HT1080 (cell line): Measurements from ENCODE around the gene TAS2R40. TPM values are rescaled to one million over a fixed set of nuclear protein-coding genes. Genes with fewer than 3 reads are reported as not detected.
"Not testable (repeated sequence)": the region's sequence is repeated elsewhere in the genome, so short reads cannot be mapped to it uniquely, and the experiment has no call there.

ENCODE experiments used
- DNase-seq: peaks from one replicate; pipeline ENCODE4 v3.0.0-alpha.2; 2015; ENCODE audit warnings: low read depth
- polyA plus RNA-seq, 2 experiments: library from polyadenylated mRNA; depleted of rRNA; stranded (reverse); fragments of >200 nt; gene quantifications; 2 replicates each; pipeline ENCODE4 v1.2.3, GENCODE V29; 2015
- total RNA-seq: library from RNA; depleted of rRNA; stranded (reverse); fragments of >200 nt; shearing (Covaris generic); gene quantifications from 2 replicates; pipeline ENCODE4 v1.2.3, GENCODE V29; 2014; rRNA removed

The TAS2R40 gene
- not detected in 2 replicates for total RNA-seq
- not detected in 2 replicates for polyA plus RNA-seq (2015; cell fraction: cytosol; rRNA removed)
- not detected in 2 replicates for polyA plus RNA-seq (2015; cell fraction: nucleus; rRNA removed)

- DNase-seq: no peak
Observed at GRCh38 chr7:143221737-143222136, at the start of gene TAS2R40. Gene TAS2R40, plus strand, starts transcription at chr7:143222037. Its CDS starts 42 bp downstream, at chr7:143222079.

GRCh38 chr7:143172354-143172753 is 49.5 kb upstream of the TAS2R40 start:
- DNase-seq: peak; percentile 18

DNA sequence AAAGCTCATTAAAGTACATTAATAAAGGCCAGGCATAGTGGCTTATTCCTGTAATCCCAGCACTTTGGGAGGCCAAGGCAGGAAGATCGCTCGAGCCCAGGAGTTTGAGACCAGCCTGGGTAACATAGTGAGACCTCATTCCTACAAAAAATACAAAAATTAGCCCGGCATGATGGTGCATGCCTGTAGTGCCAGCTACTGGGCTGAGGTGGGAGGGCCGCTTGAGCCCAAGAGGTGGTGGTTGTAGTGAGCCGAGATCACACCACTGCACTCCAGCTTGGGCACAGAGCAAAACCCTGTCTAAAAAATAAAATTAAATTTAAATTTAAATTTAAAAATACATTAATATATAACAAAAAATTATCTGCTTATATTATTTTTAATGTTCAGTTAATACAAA is 45.7 kb upstream of the TAS2R40 start:
- no peak for DNase-seq

DNA sequence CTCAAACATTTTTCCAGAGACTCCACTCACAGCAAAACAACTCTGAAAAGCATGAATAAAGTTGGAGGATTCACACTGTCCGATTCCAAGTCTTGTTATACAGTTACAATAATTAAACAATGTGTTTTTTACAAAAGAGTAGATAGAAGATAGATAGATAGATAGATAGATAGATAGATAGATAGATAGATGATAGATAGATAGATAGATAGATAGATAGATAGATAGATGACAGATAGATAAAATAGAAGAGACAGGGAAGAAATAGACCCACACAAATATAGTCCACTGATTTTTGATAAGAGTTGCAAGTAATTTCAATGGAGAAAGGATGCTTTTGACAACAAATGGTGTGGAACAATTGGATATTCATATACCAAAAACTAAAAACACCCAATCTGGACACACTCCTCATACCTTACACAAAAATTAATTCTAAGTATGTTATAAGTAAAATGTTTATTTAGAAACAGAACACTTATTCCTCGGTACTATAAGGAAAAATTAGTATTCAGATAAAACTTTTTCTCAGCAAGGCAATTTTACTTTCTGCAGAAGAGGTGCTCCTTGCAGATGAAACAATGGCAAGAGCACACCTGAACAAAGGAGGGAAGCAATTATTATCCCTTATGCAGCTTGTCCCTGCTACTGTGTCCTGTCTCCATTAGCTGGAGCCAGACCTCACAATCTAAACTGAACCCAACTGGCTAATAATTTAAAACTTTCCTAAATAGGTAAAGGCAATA is 44.3 kb upstream of the TAS2R40 start:
- no peak for DNase-seq

- not testable (repeated sequence) for DNase-seq
Observed at GRCh38 chr7:143180771-143181170, 41.1 kb upstream of the TAS2R40 start.

DNA sequence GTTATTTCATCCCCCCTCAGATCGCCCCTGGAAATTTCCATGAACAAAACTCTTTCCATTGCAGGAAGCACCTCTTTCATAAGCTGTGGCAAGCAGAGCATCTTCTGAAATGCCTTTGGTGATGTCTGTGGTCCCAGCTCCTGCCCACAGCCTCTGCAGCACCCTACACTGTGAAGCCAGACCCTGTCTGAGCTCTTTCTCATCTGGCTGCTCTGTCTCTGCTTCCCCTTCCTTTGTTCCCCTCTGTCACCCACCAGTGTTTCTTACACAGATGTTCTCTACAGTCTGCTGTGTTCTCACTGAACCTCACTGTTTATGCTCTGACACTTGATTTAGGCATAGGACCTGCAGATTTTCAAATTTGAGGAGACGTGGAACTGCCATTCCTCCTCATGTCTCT is 40.5 kb upstream of the TAS2R40 start:
- DNase-seq: no peak

DNA sequence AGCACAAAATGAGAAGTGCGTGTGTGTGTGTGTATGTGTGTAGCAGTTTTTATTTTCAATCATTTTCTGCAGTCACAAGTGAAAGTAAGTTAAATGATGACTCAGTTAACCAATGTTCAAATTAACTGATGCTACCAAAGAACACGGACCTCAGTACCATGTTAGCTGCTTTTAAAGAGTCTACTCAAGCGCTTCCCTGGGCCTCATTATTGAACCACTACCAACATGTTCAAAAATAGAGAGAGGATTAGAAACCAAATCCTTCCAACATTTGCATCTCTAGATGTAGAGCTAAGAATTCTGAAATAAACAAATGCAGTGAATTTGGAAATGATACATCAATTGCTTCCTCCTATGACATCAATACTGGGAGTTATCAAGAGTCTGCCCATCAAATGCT is 38.8 kb upstream of the TAS2R40 start, which contains the start of gene TAS2R39:
Gene TAS2R39, plus strand, starts transcription at position 396 of the 400 bp plus-strand sequence. Its CDS starts 0 bp downstream, at position 396.
- no peak for DNase-seq

- DNase-seq: no peak
Observed at GRCh38 chr7:143185551-143185950, 36.3 kb upstream of the TAS2R40 start.

DNA sequence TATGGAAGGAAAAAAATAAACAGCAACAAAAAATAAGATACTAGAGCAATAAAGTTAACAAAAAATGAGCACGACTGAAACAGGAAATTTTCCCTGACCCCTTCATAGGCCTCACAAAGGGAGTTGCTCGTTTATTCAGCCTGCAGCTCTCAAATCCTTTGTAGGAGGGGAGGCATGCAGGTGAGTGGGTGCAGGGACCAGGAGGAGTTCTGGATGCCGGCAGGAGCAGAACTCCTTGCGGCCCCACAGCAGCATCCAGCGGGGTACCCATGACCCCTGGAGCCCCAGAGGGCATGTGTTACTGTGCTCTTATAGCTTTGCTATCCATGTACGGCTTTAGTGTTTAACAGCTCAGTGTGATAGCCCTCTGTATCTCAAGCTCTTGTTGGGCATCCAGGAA is 32.8 kb upstream of the TAS2R40 start:
- DNase-seq: no peak

GRCh38 chr7:143193880-143194279 is 28.0 kb upstream of the TAS2R40 start:
- no peak for DNase-seq

- no peak for DNase-seq
Observed at GRCh38 chr7:143199040-143199439, 22.8 kb upstream of the TAS2R40 start.

DNA sequence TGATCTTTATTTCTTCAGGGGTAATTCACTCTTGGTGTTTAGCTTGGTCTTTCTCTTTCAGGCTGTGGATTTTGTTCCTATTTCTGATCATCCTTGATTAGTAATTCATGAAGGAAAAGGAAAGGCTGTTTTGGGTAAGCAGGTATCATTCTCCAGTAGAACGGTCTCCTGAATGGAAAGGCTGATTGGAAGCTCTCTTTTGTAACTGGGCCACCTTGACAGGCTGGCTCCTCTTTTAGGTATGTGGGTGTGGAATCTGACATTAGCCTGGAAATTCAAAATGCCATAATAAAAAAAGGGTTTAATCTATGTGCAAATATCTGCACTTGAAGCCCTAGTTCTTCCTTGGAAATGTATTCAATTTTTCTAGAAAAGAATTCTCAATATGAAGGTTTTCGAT is 19.7 kb upstream of the TAS2R40 start:
- DNase-seq: no peak

DNA sequence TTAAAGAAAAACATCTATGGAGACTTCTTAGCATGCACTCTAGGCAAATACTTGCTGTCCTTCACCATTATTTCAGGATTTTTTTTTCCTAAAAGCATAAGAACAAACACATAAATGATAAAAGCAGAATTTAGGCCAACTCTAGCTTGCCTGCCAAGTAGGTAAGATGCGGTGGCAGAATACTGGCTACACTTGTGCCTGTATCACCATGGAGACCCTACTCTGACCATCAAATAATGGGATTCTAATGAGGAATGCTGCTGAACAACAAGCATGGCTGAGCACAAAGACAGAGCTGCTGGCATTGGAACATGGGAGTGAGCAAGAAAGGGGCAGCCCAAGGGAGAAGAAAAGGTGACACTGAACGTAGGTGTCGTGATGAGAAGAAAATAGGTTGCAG is 18.5 kb upstream of the TAS2R40 start:
- DNase-seq: no peak

GRCh38 chr7:143205560-143206293 is 16.1 kb upstream of the TAS2R40 start:
- peak; percentile 55 for DNase-seq

DNA sequence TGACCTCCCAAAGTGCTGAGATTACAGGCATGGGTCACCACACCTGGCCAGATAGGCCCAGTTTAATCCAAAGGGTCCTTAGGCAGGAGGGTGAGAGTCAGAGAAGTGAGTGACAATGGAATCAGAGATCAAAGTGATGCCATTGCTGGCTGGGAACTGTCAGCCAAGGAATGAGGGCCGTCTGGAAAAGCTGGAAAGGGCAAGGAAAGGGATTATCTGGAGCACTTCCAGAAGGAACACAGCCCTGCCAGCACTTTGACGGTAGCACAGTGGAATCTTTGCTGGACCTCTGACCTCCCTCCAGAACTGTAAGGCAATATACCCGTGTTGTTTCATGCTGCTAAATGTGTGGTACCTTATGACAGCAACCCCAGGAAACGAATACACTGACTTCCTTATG is 11.3 kb upstream of the TAS2R40 start:
- DNase-seq: no peak

DNA sequence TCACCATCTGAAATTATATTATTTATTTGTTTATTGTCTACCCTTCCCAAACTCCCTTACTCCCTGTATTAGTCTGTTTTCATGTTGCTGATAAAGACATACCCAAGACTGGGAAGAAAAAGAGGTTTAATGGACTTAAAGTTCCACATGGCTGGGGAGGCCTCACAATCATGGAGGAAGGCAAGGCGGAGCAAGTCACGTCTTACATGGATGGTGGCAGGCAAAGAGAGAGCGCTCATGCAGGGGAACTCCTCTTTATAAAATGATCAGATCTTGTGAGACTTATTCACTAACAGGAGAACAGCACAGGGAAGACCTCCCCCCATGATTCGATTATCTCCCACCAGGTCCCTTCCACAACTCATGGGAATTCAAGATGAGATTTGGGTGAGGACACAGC is 8.4 kb upstream of the TAS2R40 start:
- DNase-seq: not testable (repeated sequence)

DNA sequence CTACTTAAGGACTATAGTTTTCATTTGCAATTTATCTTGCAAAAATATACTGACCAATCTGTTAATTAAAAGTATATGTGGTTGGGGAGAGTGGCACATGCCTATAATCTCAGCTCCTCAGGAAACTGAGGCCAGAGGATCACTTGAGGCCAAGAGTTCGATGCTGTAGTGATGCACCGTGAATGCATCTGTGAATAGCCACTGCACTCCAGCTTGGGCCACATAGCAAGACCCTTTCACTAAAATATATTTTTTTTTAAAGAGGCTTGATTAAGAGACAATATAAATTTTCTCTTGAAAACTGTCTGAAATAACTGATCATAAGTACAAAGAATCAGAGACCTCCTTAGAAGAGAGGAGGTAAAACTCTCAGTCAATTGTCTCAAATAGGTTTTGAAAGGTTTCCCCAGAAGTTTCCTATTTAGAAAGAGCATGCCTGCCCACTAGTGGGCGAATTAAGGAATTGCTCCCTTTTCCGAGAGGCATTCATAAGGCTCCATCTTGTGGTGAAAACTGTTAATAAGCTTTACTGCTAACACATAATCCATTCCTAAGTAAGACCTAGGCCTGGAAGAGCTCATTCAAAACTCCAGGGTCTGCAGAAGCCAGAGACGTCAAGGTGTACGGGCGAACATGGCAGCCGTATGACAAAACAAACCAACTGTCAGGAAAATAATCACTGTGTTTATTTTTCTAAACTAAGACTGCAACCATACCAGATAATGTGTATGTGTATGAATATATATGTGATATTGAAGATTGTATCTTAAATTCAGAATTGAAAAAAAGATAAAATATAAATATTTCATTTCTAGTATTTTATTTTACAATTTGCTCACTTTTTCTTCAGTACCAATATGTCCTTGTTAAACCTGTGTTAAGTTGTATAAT is 6.8 kb upstream of the TAS2R40 start:
- peak; percentile 74 for DNase-seq

DNA sequence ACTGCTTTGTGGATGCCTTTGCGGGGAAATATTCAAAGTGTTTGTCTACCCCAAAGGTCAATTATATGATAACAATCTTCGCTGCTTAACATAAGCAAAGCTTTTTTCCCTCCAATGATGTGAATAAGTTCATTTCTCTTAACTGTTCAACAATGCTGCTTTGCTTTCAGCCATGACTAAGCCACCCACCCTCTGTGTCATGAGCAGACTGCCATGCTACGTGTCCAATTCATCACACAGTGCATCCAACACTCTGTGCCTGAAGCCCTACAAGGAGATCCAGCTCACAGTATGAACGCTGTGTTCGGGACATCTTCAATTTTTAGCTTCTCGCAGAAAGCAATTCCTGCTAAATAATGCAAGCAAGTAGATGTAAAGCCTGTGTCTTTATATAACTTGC is 5.7 kb upstream of the TAS2R40 start:
- DNase-seq: peak; percentile 55

DNA sequence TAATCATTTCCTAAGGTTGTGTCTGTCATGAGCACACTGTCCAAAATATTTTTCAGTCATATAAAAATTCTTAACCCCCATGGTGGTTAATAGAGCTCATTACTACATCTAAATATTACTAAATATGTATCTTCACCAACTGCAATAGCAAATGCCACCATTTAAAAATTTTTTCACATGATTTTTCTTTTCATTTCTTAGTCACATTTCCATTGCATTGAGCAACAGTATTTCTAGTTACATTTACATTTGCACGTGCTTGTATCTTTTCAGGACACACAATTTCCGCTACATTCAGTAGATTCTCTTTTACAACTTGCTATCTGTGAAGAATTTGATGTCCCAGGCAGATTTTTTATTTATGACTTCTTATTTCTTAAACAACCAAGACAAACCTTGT is 5.2 kb upstream of the TAS2R40 start:
- no peak for DNase-seq

- no peak for DNase-seq
Observed at GRCh38 chr7:143217806-143218205, 4.0 kb upstream of the TAS2R40 start.

- DNase-seq: no peak
Observed at GRCh38 chr7:143221286-143221685, 551 bp upstream of the TAS2R40 start.
